Measurements from ENCODE around the gene CADM3. TPM values are rescaled to one million over a fixed set of nuclear protein-coding genes. Genes with fewer than 3 reads are reported as not detected.

CADM3 gene
- total and polyA plus RNA-seq, 10 donors, result 0.92 to 6.8 (median 4.3) TPM

DNA sequence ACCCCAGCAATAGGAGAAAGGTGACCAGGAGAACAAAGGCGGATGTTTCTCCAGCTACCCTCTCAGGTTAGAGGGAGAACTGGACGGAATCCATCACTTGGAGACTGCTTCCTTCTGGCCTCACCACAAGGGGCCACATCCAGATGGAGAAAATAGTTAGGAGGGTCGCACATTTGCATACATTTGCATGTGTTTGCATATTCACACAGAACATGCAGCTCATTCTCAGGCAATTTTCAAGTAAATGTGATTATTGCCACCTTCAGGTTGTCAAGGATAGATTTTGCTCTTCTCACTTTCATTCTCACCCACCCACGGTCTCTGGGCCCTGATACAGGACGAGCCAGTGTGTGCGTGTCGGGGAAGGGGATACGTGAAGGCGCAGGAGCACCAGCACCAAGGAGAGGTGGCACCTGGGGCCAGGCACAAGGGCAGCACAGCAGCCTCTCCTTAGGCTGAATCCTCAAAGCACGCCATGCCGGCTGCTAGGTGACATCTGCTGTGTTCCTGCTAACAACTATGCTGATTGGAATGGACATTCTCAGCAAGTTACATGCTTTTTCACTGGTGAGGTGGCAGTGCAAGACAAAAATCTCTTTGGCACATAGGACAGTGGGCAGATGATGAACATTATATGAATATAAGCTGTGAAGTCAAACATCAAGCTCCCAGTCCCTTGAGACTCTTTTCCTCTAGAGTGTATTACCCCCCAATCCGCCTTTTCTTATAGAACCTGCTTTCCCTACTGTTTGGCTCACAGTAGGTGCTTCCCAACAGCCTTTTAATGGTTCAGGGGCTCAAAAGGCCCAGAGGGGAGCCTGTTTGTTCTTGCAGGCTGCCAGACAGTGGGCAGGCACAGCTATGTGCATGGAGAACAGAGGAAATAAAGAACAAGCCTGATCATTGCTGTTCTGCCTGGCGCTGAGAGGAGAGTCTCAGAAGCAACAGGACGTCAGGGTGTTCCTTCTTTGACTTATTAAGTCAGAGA lies 47.5 kb downstream of the CADM3 start:
- intact Hi-C loops (cut with DNase I; ENCODE audit: low total_unique reads), result loop anchor here (10.0 kb wide), 1 partner anchor 576 kb away; no protein-coding TSS in a partner anchor
- peaks cover 0 to 2% (median 0%) of the 10 kb centered on the region in 6 donors for H3K4me1 ChIP-seq
- WGBS, 5 donors, result 77 to 85% (median 83%) methylated on average over 14 of the region's 14 CpGs
- DNase-seq, result no peak
- no peak for TF ChIP-seq POLR2A (IDR thresholded peaks at IDR 0.05)
- no peak for TF ChIP-seq POLR2AphosphoS5 (IDR thresholded peaks at IDR 0.05)
- no peak for TF ChIP-seq CTCF (IDR thresholded peaks at IDR 0.05 in 8 of 11, conservative IDR thresholded peaks at IDR 0.05 in 3 of 11)
- no peaks in the 10 kb centered on the region for H3K36me3 ChIP-seq
- no peaks in the 10 kb centered on the region for H3K9me3 ChIP-seq
- no peak overlapping the region for H3K4me3 ChIP-seq
- no peak overlapping the region for H3K27ac ChIP-seq
- H3K27me3 ChIP-seq (replicated peaks in 1 of 7), result peaks cover 0 to 34% (median 0%) of the 10 kb centered on the region in 7 donors

DNA sequence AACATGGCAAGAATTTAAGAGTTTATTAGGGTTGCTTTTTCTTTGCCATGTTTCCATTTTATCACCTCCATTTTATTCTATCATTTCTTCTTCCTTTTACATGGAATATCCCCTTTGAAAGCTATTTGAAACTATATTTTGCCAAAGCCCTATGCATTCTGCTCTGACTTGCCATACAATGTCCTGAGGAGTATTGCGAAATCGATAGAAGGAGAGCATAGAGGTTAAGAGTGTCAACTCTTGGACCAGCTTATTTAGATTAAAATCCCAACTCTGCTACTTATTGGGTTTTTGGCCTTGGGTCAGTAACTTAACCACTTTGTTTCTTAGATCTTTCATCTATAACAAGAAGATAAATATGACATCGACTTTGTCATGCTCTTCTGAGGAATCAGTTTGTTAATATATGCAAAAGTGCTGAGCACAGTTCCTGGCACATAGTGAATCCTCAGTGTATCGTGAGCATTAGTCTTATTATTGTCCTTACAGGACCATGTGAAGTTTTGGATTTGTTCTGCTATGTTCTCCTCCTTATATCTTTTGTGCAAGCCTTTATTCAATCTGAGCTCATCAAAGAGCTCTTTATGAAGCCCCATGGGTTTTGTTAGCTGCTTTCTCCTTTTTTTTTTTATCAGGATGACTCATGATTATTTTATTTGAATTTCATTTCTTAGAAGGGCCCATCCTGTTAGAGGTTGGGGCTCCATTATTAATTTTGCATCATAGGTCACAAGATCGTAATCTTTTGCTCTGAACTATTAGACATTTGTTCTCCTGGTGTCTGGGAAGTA lies 50.9 kb downstream of the CADM3 start:
- Histone ChIP-seq H3K4me1 (no peaks in the 10 kb centered on the region), H3K9me3 (no peaks in the 10 kb centered on the region), H3K27ac (no peak overlapping the region), H3K36me3 (no peaks in the 10 kb centered on the region), H3K27me3 (replicated peaks in 1 of 7) (peaks cover 0 to 50% (median 0%) of the 10 kb centered on the region in 7 donors), H3K4me3 (no peak overlapping the region)
- TF ChIP-seq POLR2A (IDR thresholded peaks at IDR 0.05) (no peak), CTCF (IDR thresholded peaks at IDR 0.05 in 8 of 11, conservative IDR thresholded peaks at IDR 0.05 in 3 of 11) (no peak), POLR2AphosphoS5 (IDR thresholded peaks at IDR 0.05) (no peak)
- DNase-seq, result no peak
- WGBS, 5 donors, result 88 to 95% (median 92%) methylated on average over 5 of the region's 5 CpGs
- intact Hi-C loops (cut with DNase I; ENCODE audit: low total_unique reads), result no loop called here

- DNase-seq, result no peak
- Histone ChIP-seq H3K9me3 (no peaks in the 10 kb centered on the region), H3K36me3 (no peaks in the 10 kb centered on the region), H3K4me3 (no peak overlapping the region), H3K27me3 (replicated peaks in 1 of 7) (peaks cover 0 to 50% (median 0%) of the 10 kb centered on the region in 7 donors), H3K27ac (no peak overlapping the region), H3K4me1 (no peaks in the 10 kb centered on the region)
- WGBS, 5 donors, result 64 to 77% (median 72%) methylated on average over 2 of the region's 2 CpGs
- TF ChIP-seq POLR2A (IDR thresholded peaks at IDR 0.05), result no peak
- no peak for TF ChIP-seq POLR2AphosphoS5 (IDR thresholded peaks at IDR 0.05)
- TF ChIP-seq CTCF (IDR thresholded peaks at IDR 0.05 in 8 of 11, conservative IDR thresholded peaks at IDR 0.05 in 3 of 11), result no peak
- intact Hi-C loops (cut with DNase I; ENCODE audit: low total_unique reads), result no loop called here
These were observed 51.6 kb downstream of the CADM3 start for GRCh38 chr1:159223004-159223403.
